Measurements from ENCODE around the gene ALDOB. TPM values are rescaled to one million over a fixed set of nuclear protein-coding genes. Genes with fewer than 3 reads are reported as not detected.

The ALDOB gene
- total and polyA plus RNA-seq, 2 of the 13 experiments (the other 11 are each of a cell fraction or from before 2014, with no cell fraction given): 0.29 to 0.97 TPM

DNA sequence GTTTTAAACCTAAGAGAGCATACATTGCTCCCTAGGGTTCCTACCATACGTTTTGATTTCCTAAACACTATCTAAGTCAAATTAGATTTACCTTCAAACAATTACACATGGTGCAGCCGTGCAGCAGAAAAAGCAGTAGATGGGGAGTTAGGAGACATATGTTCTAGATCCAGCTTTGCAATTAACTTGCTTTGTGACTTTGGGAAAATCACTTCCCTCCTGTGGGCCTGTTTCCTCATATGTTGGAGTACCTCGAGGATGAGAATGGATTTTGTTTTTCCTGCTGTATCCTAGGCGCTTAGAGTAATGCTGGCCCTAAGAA lies 37.9 kb downstream of the ALDOB start (continued):
- TF ChIP-seq ZBTB20 (CRISPR knock-in tag; IDR thresholded peaks at IDR 0.05; ENCODE audit: borderline replicate concordance, low read depth) (0 out of 2 replicates have a peak, but pooled peaks have one; percentile 11), MIXL1 (CRISPR knock-in tag; IDR thresholded peaks at IDR 0.05) (0 out of 2 replicates have a peak, but pooled peaks have one; percentile 36), IKZF4 (CRISPR knock-in tag; IDR thresholded peaks at IDR 0.05; ENCODE audit: borderline replicate concordance, low read depth, not compliant biosample characterization) (no peak), ZFY (CRISPR knock-in tag; IDR thresholded peaks at IDR 0.05) (no peak), HHEX (CRISPR knock-in tag; IDR thresholded peaks at IDR 0.05) (0 out of 2 replicates have a peak, but pooled peaks have one; percentile 0), GFI1 (CRISPR knock-in tag; IDR thresholded peaks at IDR 0.05; ENCODE audit: borderline replicate concordance) (peak; percentile 13; the same call in 1 of the 2 replicates), ZNF589 (CRISPR knock-in tag; conservative IDR thresholded peaks at IDR 0.05) (no peak), ZNF607 (CRISPR knock-in tag; IDR thresholded peaks at IDR 0.05; ENCODE audit: borderline replicate concordance) (no peak), ZNF773 (CRISPR knock-in tag; IDR thresholded peaks at IDR 0.05; ENCODE audit: borderline replicate concordance) (0 out of 2 replicates have a peak, but pooled peaks have one; percentile 8), ZSCAN30 (CRISPR knock-in tag; IDR thresholded peaks at IDR 0.05) (peak; percentile 62; the same call in 1 of the 2 replicates)
- TF ChIP-seq, protein P1, sequence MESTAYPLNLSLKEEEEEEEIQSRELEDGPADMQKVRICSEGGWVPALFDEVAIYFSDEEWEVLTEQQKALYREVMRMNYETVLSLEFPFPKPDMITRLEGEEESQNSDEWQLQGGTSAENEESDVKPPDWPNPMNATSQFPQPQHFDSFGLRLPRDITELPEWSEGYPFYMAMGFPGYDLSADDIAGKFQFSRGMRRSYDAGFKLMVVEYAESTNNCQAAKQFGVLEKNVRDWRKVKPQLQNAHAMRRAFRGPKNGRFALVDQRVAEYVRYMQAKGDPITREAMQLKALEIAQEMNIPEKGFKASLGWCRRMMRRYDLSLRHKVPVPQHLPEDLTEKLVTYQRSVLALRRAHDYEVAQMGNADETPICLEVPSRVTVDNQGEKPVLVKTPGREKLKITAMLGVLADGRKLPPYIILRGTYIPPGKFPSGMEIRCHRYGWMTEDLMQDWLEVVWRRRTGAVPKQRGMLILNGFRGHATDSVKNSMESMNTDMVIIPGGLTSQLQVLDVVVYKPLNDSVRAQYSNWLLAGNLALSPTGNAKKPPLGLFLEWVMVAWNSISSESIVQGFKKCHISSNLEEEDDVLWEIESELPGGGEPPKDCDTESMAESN (CRISPR knock-in tag; conservative IDR thresholded peaks at IDR 0.05): 0 out of 2 replicates have a peak, but pooled peaks have one; percentile 8
- TF ChIP-seq, protein P2, sequence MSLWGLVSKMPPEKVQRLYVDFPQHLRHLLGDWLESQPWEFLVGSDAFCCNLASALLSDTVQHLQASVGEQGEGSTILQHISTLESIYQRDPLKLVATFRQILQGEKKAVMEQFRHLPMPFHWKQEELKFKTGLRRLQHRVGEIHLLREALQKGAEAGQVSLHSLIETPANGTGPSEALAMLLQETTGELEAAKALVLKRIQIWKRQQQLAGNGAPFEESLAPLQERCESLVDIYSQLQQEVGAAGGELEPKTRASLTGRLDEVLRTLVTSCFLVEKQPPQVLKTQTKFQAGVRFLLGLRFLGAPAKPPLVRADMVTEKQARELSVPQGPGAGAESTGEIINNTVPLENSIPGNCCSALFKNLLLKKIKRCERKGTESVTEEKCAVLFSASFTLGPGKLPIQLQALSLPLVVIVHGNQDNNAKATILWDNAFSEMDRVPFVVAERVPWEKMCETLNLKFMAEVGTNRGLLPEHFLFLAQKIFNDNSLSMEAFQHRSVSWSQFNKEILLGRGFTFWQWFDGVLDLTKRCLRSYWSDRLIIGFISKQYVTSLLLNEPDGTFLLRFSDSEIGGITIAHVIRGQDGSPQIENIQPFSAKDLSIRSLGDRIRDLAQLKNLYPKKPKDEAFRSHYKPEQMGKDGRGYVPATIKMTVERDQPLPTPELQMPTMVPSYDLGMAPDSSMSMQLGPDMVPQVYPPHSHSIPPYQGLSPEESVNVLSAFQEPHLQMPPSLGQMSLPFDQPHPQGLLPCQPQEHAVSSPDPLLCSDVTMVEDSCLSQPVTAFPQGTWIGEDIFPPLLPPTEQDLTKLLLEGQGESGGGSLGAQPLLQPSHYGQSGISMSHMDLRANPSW (CRISPR knock-in tag; IDR thresholded peaks at IDR 0.05; ENCODE audit: borderline replicate concordance): no peak
